D721Med (cell line): ENCODE data around the gene TMSB10.

ENCODE experiments used
- DNase-seq: peaks from one replicate; pipeline ENCODE4 v3.0.0; 2011; ENCODE audit warnings: low spot score; ENCODE audit not compliant: insufficient read length
- FAIRE-seq: peaks from 2 replicates; lab custom pipeline; 2011; peaks lifted over from hg19 to GRCh38; lab: Jason Lieb, UNC
- CTCF ChIP-seq: IDR thresholded peaks from 2 replicates; pipeline ENCODE4 v1.5.1; 2012; ENCODE audit warnings: mild to moderate bottlenecking, control low read depth; ENCODE audit not compliant: insufficient read depth; ENCODE audit errors: missing control alignments

Gene TMSB10

DNA sequence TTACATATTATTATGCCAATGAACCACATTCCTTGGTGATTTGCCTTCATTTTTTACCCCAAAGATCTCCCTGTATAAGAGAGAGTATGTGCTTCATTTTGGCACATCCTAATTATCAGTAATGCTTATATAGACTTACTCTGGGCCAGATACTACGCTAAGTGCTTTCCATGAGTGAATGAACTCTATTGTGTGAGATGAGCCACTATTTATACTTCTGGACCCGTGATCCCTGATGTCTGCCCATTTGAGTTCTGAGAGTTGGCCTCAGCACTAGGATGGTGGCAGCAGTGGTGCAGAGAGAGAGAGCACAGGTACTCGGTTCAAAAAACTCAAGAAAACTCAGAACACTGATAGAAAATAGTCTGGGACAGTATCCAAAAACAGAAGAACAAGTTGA lies 48.1 kb downstream of the TMSB10 start:
- no peak for TF ChIP-seq CTCF
- DNase-seq, result no peak
- no peak for FAIRE-seq

DNA sequence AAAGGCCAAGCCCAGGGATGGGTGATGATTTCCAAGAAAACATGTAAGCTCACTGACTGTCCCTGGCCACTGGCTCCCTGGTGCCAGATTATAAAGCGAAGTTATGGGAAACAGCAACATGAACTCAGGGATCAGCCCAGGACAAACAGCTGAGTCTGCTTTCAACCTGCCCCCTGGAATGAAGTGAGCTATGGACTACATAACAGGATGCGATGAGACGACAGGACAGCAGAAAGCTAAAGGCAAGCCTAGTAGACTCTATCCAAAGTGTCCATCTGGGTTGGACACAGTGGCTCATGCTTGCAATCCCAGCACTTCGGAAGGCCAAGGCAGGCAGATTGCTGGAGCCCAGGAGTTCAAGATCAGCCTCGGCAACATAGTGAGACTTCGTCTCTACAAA lies 48.9 kb downstream of the TMSB10 start:
- no peak for FAIRE-seq
- TF ChIP-seq CTCF, result no peak
- DNase-seq, result no peak
